Fibroblast of upper back skin (primary cell): Measurements from ENCODE around the gene CYP27A1.
"Not testable (repeated sequence)": the region's sequence is repeated elsewhere in the genome, so short reads cannot be mapped to it uniquely, and the experiment has no call there.

Experiments
- DNase-seq: peaks from one replicate; pipeline ENCODE4 v3.0.0-alpha.2; 2013

The CYP27A1 gene

GRCh38 chr2:218781691-218782527 is at the start of gene CYP27A1:
Gene CYP27A1, plus strand, starts transcription at chr2:218782147. Its CDS starts 36 bp downstream, at chr2:218782183.
- DNase-seq, result no peak

DNA sequence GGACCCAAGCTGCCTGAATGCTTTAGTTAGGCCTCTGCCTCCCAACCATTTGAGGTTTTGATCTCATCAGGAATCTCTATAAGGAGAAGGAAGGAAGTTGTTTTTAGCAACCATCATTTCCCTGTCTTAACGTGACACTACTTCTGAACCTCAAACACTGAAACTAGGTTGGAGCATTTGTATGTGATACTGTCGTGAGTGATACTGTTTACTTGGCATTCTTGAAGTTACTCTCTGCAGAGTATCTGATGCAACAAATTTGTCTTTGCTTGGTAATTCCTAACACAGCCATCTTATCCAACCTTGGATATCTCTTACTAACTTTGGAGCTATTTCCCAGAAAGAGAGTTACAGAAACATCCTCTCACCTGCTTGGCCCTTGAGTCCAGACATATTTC is 49.2 kb upstream of the CYP27A1 start:
- peak; percentile 23 for DNase-seq

DNA sequence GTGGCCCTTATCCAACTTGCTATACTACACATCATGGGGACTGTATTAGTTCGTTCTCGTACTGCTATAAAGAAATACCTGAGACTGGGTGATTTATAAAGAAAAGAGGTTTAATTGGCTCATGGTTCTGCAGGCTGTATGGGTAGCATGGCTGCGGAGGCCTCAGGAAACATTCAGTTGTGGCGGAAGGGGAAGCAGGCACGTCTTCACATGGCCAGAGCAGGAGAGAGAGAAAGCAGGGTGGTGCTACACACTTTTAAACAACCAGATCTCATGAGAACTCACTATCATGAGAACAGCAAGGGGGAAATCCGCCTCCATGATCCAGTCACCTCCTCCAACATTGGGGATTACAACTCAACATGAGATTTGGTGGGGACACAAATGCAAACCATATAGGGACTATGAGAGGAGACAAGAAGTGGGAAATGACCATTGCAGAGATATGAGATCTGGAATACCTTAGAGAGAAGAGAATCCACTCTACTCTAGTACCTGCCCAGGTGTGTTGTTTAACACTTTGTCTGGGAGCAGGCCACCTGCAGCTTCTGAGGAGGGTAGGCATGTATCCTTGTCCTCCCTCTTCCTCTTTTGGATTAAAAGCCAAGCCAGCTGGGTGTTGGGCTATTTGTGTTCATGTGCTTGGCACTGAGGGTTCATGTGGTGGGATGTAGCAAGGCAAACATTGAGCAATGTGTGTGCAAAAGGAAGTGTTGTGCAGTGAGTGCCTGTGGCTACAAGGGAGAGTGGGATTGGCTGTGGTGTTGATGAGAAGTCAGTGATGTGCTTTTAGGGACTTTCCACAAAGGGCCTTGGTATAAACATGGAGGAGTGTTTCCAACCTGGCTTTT is 48.6 kb upstream of the CYP27A1 start:
- peak; percentile 41 for DNase-seq

DNA sequence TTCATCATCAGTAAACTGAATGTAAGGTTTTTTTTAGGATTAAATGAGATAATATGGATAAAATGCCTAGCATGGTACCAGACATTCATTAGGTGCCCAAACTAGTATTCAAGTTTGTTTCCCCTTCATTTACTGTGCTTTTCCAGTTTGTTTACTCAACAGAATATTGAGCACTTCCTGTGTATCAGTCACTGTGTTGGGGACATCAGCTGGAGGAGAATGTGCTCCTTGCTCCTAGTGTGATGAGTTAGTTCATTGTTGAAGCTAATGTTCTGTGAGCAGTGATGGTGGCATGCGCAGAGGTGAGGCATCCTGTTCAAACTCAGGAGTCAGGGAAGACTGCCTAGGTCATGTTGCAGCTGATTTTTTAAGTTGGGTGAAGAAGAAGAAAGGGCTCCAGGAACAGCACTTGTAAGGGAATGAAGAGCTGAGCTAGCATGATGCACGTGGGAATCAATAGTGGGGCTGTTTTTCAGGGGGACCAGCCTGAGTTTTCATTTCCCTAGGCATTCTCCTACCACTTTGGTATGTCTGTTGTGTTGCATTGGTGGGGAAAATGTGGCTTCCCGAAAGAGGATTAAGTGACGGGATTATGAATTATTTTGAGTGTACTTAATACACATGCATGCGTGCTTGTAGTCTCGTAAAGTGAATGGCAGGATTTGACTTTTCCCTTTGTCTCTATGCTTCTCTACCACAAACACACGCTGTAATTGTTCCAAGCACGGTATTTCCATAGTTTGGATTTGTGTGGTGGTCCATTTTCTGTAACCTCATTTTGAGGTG is 47.6 kb upstream of the CYP27A1 start:
- DNase-seq, result no peak

DNA sequence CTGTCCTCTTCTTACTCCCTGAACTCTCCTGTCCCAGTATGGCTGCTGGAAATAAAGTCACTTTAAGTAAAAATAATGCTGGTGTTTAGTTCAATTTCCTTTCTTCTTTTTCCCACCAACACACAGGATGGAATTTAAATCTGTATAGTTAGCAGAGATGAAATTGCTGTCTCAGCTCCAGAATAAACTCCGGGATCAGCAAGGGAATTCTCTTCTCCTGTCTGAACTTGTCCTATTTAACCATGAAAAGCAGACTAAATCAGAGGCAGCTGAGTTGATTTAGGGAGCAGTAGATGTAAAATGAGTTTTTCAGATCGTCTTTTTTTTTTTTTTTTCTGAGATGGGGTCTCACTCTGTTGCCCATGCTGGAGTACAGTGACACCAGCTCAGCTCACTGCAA is 45.4 kb upstream of the CYP27A1 start:
- DNase-seq, result no peak

- no peak for DNase-seq
Observed at GRCh38 chr2:218743068-218743467, 38.9 kb upstream of the CYP27A1 start.

DNA sequence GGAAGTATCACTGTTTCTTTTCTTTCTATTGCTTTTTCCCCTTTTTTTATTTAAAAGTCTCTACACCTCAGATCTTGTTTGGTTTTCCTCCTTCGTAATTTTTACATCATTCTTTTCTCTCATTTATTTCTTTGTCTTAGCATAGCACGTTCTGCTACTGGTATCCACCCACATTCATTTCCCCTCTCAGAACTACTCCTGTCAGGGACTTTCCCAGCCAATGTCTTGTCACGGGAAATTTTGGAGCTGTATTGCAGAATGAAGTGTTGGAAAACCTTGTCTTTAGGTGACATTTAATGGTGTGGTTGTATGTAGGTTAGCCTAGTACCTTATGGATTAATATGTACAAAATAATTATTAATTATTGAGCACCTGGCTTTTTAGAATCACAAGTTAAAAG is 37.3 kb upstream of the CYP27A1 start:
- no peak for DNase-seq

- no peak for DNase-seq
Observed at GRCh38 chr2:218745160-218745558, 36.8 kb upstream of the CYP27A1 start.

DNA sequence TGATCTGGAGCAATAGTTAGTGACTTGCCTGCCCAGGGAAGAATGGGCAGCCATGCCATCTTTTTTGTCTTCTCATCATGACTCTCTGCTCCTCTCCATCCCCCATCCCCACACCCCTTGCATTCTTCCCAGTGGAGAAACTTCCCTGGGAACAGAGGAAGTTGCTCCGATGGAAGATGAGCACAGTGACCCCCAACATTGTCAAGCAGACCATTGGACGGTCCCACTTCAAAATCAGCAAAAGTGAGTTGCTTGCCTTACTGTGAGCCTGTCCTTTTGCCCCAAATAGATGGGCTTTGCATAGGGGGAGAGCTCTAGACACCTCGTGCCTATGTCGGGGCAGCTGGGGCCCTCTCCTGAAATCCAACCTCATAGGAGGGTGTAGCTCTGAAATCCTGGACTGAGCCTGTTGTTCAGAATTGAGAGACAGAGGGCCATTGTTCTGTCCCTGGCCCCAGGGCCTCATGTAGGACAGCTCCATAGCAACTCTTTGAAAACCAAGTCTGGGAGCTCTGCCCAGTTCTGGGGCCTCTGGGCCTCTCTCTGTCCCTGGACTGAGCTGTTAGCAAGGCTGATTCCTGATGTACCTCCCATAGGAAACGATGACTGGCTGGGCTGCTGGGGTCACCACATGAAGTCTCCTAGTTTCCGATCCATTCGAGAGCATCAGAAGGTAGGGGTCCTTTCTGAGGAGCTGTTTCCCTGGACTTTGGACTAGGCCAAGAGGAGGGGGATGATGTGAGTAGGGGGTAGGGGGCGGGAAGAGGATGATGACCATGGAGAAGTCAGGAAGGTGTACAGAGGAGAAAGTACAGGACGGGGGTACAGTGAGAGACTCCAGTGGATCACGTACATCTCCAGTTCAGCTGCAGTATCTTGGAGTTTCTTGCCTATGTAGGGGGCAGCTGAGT is 36.1 kb upstream of the CYP27A1 start:
- no peak for DNase-seq

DNA sequence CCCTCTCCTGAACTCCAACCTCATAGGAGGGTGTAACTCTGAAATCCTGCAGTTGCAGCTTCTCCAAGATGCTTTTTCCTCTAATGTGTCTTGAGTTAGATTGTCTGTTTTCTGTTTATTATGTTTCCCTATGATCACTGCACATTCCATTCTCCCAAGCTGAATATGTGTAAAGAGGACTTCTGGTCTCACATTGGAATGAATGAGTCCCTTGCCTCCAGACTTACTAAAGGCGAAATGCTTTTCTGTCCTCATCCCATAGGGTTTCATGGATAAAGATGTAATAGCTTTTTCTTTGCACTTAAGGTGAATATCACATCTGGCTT is 35.5 kb upstream of the CYP27A1 start:
- DNase-seq, result no peak

GRCh38 chr2:218746960-218747359 is 35.0 kb upstream of the CYP27A1 start:
- DNase-seq, result no peak

DNA sequence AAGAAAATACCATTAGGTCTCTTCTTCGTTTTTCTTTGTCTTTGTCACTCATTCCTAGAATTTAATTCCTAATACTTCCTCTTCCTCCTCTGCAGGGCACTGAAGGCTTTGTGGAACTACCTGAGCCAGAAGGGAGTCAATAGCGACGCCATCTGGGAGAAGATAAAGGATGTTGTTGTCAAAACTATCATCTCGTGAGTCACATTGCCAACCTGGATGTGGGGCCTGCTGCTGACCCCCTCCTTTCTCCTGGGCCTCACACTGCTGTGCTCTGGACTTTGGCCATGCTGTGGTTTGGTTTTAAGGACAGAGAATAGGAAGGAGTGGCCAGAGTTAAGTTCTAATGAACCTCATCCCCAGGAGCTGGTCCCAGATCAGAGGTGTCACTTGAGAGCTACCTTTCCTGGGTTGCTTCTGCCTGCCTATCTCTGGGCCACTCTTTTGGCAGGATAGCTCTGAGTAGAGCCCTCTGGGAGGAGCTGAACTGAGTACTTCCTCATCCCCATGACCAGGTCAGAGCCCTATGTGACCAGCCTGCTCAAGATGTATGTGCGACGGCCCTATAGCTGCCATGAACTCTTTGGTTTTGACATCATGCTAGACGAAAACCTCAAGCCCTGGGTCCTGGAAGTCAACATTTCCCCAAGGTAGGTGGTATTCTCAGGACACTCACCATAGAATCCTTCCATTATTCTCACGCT is 33.1 kb upstream of the CYP27A1 start:
- DNase-seq, result no peak

- no peak for DNase-seq
Observed at GRCh38 chr2:218754201-218754600, 27.7 kb upstream of the CYP27A1 start.

- no peak for DNase-seq
Observed at GRCh38 chr2:218754781-218755180, 27.2 kb upstream of the CYP27A1 start.

DNA sequence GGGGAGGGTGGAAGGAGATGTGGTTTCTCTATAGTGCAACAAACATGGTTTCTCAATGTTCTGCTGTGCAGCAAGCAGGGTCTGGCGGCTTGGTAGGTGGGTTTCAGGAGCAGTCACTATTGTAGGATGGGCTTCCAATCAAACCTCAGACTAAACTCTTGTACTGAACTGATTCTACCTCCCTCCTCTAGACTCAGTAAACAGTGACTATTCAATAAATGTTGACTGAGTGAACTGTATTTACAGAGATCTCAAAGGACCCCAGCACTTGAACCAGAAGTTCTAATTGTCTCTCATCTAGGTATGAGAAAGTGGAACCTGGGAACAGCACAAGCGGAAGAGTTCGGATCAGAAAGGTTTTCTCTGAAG is 26.8 kb upstream of the CYP27A1 start:
- no peak for DNase-seq

GRCh38 chr2:218755567-218756404 is 26.2 kb upstream of the CYP27A1 start:
- no peak for DNase-seq

GRCh38 chr2:218756599-218757377 is 25.2 kb upstream of the CYP27A1 start:
- no peak for DNase-seq

GRCh38 chr2:218761795-218762194 is 20.2 kb upstream of the CYP27A1 start:
- no peak for DNase-seq

DNA sequence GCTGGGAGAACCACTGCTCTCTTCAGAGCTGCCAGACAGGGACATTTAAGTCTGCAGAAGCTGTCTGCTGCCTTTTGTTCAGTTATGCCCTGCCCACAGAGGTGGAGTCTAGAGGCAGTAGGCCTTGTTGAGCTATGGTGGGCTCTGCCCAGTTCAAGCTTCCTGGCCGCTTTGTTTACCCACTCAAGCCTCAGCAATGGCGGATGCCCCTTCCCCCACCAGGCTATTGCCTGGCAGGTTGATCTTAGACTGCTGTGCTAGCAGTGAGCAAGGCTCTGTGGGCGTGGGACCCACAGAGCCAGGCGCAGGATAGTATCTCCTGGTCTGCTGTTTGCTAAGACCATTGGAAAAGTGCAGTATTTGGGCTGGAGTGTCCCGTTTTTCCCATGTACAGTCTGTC is 9.2 kb upstream of the CYP27A1 start:
- not testable (repeated sequence) for DNase-seq

DNA sequence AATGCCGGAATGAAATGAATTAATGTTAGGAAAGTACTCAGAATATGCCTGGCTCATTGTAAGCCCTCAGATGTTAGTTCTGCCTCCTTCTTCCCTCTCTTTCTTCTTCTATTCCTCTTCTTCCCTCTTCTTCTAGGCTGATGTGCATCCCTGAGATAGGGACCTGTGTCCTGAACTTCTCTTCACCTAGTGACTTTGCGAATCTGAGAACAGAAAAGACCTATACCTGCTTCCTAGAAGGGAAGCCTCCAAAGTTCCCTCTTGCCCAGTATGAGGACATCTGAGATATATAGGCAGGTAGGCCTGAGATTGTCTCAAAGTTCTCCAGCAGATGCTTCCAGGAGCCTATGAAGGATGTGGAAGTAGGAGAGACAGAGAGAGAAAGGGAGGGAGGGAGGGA is 8.1 kb upstream of the CYP27A1 start:
- DNase-seq, result no peak
